Fibroblast of mammary gland (primary cell): ENCODE measurements around the gene C1QL2.

ENCODE experiments used
- DNase-seq: peaks from one replicate; pipeline ENCODE4 v3.0.0-alpha.2; 2010; ENCODE audit warnings: low read depth
- H3K4me3 ChIP-seq: 2 replicates; pipeline ENCODE4 v1.5.1; 2011; ENCODE audit warnings: low read depth, mild to moderate bottlenecking, low read length, moderate library complexity; ENCODE audit not compliant: control insufficient read depth
- CTCF ChIP-seq: conservative IDR thresholded peaks from 2 replicates; pipeline ENCODE4 v1.5.1; 2011; ENCODE audit warnings: low read depth, low read length, inconsistent platforms; ENCODE audit not compliant: control insufficient read depth, insufficient read depth

Gene C1QL2

GRCh38 chr2:119134775-119135174, 23.8 kb downstream of the C1QL2 start:
- TF ChIP-seq CTCF, result no peak
- no peak for DNase-seq
- H3K4me3 ChIP-seq, result no peak overlapping the region

GRCh38 chr2:119126650-119127049, 31.9 kb downstream of the C1QL2 start:
- no peak overlapping the region for H3K4me3 ChIP-seq
- TF ChIP-seq CTCF, result peak; percentile 59
- peak; percentile 12 for DNase-seq

- DNase-seq, result no peak
- TF ChIP-seq CTCF, result no peak
- H3K4me3 ChIP-seq, result no peak overlapping the region
Measured at GRCh38 chr2:119123389-119123788, 35.2 kb downstream of the C1QL2 start.

- no peak overlapping the region for H3K4me3 ChIP-seq
- DNase-seq, result no peak
- TF ChIP-seq CTCF, result no peak
Measured at GRCh38 chr2:119122663-119123062, 35.9 kb downstream of the C1QL2 start.

- no peak for TF ChIP-seq CTCF
- no peak overlapping the region for H3K4me3 ChIP-seq
- DNase-seq, result no peak
Measured at GRCh38 chr2:119119999-119120756, 38.4 kb downstream of the C1QL2 start.

- DNase-seq, result no peak
- no peak for TF ChIP-seq CTCF
Measured at GRCh38 chr2:119119076-119119785, 39.3 kb downstream of the C1QL2 start.

More at GRCh38 chr2:119119076-119119785, 39.3 kb downstream of the C1QL2 start:
- no peak overlapping the region for H3K4me3 ChIP-seq
